GM12872 (cell line): Measurements from ENCODE around the gene TCEA3.

Experiments used
- TF ChIP-seq, protein P1 (sequence below): IDR thresholded peaks from 3 replicates; pipeline ENCODE4 v1.5.1; 2011; ENCODE audit warnings: low read depth, mild to moderate bottlenecking, low read length, moderate library complexity; ENCODE audit not compliant: insufficient read depth

TCEA3 gene

DNA sequence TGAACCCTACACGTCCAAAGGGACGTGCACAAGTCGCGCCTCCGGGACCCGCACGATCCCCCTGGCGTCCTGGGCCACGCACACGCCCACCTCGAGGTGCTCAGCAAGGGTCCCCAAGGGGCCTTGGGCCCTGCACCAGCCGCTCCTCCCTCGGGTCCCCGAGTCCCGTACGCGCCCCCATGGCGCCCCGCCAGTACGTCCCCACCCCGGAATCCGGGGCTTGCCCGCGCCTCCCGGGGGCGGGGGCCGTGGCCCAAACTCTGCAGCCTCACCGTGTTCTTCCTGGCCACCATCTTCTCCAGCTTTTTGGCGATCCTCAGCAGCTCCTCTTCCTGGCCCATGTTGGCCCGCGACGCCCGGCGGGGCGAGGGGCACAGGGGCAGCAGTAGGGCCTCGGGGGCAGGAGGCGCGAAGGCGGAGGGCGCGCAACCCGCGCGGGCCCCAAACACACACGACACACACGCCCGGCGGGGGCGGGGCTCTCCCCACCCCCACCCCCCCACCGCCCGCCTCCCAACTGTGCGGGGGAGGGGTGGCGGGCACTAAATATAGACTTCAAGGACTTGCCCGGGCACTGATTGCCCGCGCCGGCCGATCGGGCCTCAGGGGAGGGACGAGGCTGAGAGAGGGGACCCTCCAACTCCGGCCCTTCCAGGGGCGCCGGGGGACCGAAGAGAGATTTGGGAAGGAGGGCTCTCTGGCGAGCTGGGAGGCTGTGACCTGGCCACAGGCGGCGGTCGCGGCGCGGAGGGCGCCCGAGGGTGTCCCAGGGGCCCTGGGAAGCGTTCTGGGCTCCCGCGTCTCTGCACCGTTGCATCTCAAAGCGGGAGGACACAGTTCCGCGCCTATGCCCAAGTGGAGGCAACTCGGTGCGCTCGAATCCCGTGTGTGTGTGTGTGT lies at the start of gene TCEA3:
Gene TCEA3, minus strand, starts transcription at position 456 of the 900 bp plus-strand sequence. Its CDS starts 115 bp downstream, at position 341.
- TF ChIP-seq, protein P1, sequence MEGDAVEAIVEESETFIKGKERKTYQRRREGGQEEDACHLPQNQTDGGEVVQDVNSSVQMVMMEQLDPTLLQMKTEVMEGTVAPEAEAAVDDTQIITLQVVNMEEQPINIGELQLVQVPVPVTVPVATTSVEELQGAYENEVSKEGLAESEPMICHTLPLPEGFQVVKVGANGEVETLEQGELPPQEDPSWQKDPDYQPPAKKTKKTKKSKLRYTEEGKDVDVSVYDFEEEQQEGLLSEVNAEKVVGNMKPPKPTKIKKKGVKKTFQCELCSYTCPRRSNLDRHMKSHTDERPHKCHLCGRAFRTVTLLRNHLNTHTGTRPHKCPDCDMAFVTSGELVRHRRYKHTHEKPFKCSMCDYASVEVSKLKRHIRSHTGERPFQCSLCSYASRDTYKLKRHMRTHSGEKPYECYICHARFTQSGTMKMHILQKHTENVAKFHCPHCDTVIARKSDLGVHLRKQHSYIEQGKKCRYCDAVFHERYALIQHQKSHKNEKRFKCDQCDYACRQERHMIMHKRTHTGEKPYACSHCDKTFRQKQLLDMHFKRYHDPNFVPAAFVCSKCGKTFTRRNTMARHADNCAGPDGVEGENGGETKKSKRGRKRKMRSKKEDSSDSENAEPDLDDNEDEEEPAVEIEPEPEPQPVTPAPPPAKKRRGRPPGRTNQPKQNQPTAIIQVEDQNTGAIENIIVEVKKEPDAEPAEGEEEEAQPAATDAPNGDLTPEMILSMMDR: no peak

DNA sequence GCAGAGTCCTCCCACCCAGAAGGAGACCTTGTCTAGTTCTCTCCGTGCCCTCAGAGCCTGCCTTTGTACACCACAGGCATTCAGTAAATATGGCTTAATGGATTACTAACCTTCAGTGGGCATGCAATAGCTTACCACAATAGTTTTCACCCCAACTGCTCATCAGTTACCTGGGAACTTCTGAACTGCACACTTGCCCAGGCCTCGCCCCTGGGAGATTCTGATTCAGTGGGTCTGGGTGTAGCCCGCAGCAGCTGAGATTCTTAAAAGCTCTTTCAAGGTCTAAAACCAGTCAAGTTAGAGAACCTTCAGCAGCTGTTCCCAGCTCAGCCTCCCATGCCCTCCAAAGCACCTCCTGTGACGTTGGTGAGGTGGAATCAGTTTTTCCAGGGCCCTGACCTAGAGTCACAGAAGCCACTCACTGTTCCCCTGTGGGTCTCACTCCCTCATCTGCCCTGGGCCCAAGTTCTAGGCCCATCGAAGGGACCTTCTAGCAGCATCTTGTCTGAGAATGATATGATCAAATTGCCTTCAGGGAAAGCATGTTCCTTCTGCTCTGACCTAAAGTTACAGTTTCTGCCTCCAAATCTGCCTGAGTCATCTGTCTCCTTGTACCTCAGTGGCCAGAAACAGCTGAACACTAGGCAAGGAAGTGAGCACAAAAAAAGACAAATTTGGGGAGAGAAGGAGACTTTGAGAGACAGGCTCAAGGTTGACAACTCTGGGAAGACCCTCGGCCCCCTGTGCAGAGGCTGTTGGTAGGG lies 48.7 kb upstream of the TCEA3 start:
- TF ChIP-seq, protein P1: no peak

DNA sequence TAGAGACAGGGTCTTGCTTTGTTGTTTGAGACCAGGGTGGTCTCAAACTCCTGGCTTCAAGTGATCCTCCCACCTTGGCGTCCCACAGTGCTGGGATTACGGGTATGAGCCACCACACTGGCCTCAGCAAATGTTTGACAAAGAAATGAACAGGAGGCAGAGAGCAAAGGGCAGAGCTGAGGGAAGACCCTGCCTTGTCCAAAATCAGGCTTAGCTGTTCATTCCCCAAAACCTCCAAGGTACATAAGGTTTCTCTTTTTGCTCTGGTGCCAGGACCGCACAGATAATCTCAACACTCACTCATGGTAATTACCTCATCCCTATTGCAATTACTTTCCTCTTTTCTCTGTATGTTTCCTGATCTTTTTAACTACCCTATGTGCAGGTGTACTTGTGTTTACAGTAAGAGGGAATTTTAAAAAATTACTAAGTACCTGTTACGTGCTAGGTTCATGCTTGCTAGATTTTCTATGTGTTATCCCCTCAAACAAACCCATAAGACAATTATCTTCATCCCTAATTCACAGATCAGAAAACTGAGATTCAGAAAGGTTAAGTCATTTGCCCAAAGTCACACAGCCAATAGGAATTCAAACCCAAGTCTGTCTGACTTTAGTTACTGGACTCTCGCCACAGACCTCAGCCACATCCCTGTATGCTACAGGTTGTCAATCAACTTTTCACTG lies 47.9 kb upstream of the TCEA3 start:
- TF ChIP-seq, protein P1: no peak

- TF ChIP-seq, protein P1: no peak
Observed at GRCh38 chr1:23471473-23472075, 47.0 kb upstream of the TCEA3 start.

DNA sequence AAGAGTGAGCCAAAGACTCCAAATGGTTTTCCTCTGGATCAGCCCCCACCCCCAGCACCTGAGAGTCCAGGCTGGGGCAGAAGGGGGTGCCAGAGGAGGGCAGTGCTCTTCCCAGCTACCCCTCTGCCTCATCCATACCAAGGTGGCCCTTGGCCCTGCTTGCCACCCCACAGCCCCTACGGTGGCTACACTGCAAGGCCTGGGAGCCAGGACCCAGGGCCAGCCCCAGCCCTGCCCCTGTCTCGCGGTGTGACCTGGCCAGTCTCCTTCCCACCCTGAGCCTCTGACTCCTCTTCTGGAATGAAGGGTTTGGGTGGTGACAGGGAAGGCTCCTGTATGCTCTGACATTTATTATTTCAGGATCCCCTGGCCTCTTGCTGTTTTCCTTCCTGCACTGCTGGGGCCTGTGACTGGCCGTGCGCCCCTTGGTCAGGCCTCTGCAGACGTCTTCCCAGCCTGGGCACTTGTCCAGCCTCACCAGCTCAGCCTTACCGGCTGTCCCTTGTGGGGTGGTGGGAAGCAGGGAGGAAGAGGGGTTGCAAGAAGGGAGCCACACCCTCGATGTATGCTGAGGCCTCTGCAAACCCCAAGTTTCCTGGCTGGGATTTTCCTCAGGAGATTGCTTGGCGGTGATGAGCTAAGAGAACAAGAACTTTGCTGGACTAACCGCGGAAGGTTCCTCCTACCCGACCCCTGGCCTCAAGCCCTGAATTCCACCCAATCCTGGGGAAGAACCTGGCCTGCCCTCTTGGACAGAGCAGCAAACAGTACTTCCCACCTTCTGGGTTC lies 45.9 kb upstream of the TCEA3 start:
- TF ChIP-seq, protein P1: no peak

DNA sequence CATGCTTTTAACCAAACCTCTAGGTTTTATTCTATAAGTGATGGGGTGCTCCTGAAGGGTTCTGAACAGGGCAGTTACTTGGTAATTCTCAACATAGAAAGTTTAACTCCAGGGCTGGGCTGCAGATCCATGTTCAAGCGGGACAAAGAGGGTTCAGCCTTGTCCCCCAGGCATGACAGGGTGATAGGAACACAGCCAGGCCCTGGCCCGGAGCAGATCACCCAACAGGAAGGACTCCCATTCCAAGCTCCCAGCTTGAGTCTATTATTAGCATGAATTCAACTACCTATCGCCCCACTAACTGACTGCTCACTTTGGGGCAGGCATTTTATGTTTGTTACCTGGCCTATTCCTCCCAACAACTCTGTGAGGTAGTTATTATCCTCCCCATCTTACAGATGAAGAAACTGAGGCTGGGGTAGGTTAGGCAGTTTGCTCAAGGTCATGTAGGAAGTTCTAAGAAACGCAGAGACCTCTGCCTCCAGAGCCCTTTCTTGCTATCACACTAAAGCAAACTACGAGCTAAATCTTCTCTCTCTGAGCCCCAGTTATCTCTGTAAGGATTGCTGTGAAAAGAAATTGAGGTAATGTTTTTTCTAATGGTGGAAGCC lies 44.9 kb upstream of the TCEA3 start:
- TF ChIP-seq, protein P1: no peak
